Renal cortex interstitium (tissue), 11 donors: ENCODE data around the gene CYP8B1. TPM values are rescaled to one million over a fixed set of nuclear protein-coding genes. Genes with fewer than 3 reads are reported as not detected.
A peak's percentile ranks its signal among the peaks of the same experiment; 100 is the strongest.

Experiments
- DNase-seq, 11 donors: peaks; one replicate each; pipeline ENCODE4 v3.0.0-alpha.2; 2013; ENCODE audit warnings: low read depth in 9 of 11, low spot score in 4 of 11; ENCODE audit errors: extremely low read depth in 1 of 11
- polyA plus RNA-seq, 3 donors: library from polyadenylated mRNA; unstranded; fragments of 120-200 nt; gene quantifications; one replicate each; pipeline ENCODE4 v1.2.1, GENCODE V29; 2013; ENCODE audit not compliant: insufficient read length in 3 of 3

The CYP8B1 gene
- polyA plus RNA-seq, 3 donors: 0.95 to 1.4 (median 1.3) TPM

DNA sequence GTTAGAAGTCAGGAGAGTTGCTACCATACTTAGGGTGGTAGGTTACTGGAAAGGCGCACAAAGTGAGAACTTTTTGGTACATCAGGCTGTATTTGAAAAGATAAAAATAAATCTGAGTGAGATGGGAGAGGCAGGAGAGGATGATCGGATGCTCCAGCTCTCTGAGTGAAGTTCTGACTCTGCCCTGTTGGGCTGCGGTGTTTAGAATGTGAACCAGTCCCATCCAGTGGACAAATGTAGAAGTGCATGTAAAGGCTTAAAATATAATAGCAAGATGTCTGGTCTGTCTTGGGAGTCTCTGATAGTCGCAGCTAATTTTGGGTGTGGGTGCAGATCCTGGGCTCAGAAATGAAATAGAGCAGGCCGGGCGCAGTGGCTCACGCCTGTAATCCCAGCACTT is 36.1 kb downstream of the CYP8B1 start:
- peak in 5 of 11 donors; percentile 44 to 66 (median 62) for DNase-seq

DNA sequence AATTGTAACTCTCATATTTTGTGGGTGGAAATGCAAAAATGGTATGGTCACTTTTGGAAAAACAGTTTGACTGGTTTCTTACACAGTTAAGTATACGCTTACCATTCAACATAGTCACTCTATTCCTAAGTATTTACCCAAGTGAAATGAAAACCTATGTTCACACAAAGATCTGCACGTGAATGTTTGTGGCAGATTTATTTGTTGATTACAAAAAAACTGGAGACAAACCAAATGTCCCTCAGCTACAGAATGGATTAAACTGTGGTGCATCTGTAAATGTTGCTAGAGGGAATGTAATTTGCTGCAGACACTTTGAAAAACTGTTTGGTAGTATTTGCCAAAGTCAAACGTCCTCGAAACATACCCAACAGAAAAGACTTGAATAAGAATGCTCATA is 37.1 kb downstream of the CYP8B1 start:
- no peak for DNase-seq

DNA sequence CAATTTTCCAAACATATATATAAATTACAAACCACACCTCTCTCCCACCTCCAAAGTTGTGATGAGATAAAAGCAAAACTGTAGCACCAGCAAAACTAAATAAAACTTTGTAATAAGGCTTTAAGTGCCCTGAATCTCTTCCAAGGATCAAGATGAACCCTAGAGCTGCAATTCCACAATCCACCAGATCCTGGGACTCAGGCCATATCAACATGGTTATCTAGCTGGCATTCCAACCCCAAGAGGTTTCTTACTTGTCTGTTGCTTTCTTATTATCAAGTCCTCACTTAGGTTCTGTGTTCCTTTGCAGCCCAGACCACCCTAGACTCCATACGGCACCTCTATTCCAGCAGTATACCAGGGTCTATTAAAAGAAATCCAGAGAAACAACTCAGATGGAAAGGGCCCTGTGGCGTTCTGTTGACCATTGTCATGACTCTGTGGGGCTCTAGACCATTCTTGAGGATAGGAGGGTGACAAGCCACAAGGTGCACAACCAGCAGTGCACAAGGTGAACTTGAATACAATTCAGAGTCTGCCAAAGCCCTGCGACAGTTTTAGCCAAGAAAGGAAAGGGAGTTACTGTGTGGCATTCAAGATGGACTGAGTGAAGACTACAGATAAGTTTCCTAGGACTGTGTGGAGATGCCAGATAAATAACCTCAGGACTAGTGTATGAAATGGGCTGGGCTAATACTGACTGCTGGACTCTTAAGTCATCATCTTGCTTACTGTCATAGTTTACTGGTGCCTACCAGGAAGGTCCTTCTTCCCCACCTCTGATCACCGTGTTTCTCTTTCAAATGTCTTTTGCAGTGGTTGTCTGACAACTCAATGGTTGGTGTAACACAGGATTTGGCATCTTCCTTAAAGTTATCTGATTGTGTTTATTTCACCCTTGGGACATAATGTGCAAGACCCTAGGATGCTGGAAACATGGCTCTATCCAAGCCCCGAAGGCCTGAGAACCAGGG is 39.2 kb downstream of the CYP8B1 start:
- DNase-seq: no peak

DNA sequence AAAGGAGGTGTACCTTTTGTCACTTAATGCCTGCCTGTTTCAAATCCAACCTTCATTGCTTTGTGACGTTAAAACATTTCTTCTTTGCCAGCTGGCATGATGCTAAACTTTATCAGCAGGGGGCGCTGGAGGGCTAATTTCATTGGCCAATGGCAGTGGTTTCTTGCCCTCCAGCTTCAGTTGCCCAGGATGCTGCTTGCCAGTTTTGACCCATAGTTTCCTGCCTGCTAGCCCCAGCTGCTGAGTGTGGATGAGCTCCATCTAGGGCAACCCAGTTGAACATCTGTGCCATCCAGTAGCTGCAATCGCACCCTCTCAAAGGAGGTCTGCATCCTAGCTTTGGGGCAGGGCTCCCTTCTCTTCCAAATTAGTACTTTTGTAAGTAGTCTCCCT is 44.4 kb downstream of the CYP8B1 start:
- peak in 6 of 11 donors; percentile 44 to 74 (median 60) for DNase-seq

DNA sequence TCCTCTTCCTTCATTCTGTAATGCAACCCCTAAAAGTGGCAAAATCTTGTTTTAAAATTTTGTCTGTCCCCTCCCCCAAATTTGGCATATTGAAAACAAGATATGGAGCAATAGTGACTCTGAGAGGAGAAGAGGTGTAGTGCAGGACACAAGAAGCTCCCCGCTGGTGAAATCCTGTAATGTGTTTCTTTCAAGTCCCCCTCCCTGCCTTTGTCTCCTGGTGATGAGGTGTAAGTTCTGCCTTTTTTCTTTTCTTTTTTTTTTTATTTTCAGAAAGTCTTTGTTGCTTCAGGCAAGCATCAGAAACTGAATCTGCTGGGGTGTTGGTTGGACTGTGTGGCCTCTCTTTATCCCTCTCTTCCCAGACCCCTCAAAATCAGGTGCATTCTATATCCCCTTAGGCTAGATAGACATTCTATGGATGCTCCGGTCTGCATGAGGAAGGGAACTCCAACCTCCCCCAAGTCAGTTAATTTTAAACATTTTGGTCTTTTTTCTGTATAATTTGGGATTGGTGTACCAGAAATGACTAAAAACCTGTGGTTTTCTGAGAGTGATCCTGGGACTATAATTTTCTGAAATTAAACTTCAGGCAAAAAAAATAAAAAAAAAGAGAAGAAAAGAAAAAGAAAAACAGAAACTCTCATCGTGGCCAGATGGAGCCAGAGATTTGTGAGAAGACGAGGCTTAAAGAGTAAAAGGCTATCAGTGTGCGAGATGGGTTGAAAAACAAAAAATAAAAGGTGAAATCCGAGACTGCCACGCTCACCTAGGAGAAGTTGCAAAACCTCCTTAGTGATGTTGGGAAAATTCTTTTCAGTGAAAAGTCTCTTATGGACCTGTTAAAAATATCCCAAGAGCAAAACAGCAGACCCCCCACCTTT is 45.0 kb downstream of the CYP8B1 start:
- no peak for DNase-seq

DNA sequence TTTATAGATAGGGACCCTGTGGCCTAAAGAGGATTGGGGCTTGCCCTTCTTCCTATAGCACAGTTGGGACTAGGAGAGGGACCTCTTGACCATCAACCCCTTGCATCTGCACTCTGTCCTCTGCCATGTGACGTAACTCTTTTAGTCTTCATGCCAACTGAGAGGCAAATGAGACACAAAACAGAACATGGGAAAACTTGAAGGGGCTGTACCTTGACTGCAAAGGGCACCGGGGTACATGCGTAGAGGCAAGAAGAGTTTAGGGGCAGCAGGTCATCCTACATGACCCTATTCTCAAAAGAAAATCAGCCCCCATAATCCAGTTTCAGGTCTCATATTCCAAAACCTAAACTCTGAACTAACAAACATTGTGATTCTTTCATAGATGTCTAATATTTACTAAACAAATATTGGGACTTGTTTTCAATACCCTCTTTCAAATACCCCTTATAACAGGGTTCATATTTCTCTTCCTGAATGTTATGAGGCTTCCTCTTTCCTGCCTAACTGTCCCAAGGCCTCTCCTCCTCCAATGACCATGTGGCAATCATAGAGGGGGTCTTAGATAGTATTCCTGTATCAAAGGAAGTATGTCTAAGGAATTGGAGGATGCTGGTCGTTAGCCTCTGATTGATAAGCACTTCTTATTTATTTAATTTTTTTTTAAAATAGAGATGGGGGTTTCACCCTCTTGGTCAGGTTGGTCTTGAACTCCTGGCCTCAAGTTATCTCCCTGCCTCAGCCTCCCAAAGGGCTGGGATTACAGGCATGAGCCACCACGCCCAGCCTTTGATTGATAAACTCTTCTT is 45.8 kb downstream of the CYP8B1 start:
- no peak for DNase-seq

DNA sequence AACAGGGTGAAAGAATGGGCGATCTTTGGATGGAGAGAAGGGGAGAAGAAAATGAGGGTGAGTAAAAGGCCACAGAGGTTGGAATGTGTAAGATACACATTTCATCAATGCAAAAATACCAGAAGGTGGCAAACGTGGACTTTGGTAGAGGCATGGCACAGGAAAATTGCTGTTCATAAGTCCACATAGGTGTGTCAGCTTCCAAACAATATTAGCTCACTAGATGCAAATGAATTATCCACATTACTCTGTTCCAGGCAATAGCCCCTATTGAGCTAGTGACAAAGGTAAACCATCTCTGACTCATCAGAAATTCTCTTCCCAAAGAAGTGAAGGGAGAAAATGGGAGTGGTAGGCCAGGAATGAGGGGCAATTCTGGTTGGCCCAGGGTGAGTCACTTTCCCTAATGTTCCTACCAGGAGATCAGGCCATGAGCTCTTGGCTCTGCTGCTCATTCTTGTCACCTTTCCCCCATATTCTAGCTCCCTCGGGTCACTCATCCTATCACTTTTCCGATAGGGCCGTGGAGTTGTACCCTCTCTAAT is 46.5 kb downstream of the CYP8B1 start:
- no peak for DNase-seq

DNA sequence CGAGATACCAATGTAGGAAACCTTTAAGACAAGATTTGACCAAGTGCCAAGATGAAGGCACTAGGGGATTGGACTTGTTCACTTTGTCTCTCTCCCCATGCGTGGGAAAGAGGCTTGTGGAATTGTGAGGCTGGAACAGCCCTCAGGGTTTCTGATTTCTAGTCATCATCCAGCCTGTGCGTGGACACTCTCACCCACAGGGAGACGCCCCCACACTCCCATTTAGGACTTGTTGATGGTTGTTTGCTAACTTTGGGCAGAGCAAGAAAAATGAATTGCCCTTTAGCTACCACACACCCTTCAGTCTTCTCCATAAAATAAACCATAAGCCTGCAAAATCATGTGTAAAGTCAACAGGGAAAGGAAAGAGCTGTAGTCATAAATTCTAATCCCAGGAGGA is 48.0 kb downstream of the CYP8B1 start:
- no peak for DNase-seq

DNA sequence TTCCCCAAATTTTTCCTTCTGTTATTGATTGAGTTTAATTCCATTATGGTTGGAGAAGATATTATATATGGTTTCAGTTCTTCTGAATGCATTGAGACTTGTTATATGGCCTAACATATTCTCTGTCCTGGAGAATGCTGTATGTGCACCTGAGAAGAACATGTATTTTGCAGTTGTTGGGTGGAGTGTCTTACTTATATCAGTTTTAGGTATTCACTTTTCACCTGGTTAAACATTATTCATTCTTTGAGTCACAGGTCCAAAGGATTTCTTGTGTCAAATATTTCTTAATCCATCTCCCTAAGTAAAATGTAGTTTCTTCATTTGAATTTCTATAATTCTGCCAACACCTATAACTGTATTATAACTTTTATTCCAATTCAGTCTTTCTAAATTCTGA is 48.7 kb downstream of the CYP8B1 start:
- DNase-seq: no peak

DNA sequence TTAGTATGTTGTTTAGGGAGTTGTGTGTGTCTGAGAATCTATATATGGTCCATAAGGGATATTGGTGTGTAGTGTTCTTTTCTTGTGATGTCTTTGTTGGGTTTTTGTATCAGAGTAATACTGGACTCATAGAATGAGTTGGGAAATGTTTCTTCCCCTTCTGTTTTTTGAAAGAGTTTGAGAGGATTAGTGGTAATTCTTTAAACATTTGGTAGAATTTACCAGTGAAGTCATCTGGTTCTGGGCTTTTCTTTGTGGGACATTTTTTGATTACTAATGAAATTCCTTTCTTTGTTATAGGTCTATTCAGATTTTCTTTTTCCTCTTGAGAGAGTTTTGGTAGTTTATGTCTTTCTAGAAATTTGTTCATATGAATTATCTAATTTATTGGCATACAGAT is 49.5 kb downstream of the CYP8B1 start:
- no peak for DNase-seq

DNA sequence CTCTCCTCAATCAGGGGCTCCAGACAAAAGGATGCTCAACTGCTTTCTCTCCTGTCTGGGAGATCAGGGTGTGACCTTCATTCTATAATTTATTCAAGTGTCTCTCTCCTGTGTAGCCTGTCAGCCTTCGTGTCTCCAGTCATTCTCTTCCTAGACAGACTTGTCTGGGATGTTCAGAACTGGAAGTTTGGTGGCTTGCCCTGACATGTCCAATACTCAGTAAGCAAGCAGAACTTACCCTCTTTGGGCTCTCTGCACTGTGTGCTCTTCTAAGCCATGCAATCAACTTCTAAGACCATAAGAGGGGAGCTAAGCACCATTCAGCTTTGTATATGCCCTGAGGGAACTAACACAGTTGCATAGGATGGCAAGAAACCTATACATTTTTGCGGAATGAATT is 52.3 kb downstream of the CYP8B1 start:
- DNase-seq: no peak

DNA sequence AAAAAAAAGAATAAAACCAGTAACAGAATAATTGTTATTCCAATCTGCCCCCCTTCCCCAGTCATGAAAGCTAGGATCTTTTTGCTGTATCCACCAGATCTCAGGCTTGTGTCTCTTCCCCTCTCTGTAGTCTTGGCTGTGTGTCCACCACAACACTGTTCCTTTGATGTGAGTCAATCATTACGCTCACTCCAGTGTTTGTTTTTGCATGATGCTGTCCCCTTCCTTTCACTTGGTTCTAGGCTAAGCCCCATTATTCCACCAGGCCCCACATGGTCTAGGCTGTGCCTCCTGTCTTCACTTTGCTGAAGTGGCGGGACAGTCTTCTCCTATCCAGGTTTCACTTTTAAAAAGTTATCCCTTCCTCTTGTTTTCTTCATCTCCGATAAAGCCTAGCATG is 52.9 kb downstream of the CYP8B1 start:
- no peak for DNase-seq

Other genes with a start within 250 kb of the CYP8B1 start
- gene ZBTB47, start 222.2 kb downstream of the CYP8B1 start, polyA plus RNA-seq: 10 to 100 TPM; 12.5 to 18.4 (median 14.9) TPM
- gene KLHL40, start 190.3 kb downstream of the CYP8B1 start, polyA plus RNA-seq: under 1 TPM in 1 of 3 donors, not detected in 2; 0.06 TPM
- under 1 TPM; 0.54 to 0.66 (median 0.61) TPM for gene HHATL, start 173.1 kb downstream of the CYP8B1 start, polyA plus RNA-seq
- gene CCDC13, start 102.6 kb downstream of the CYP8B1 start, polyA plus RNA-seq: 1 to 10 TPM; 1.8 to 3.5 (median 2.0) TPM
- 100 to 1,000 TPM; 145 to 159 (median 150) TPM for gene HIGD1A, start 71.4 kb downstream of the CYP8B1 start, polyA plus RNA-seq
- gene ACKR2, start 66.4 kb downstream of the CYP8B1 start, polyA plus RNA-seq: 1 to 10 TPM; 2.0 to 3.0 (median 2.2) TPM
- 10 to 100 TPM; 24.3 to 46.3 (median 27.9) TPM for gene ZNF662, start 30.3 kb upstream of the CYP8B1 start, polyA plus RNA-seq
- gene GASK1A, start 103.4 kb upstream of the CYP8B1 start, polyA plus RNA-seq: 1 to 10 TPM; 2.7 to 5.6 (median 4.1) TPM
- 10 to 100 TPM; 17.5 to 23.6 (median 20.6) TPM for gene POMGNT2, start 230.2 kb upstream of the CYP8B1 start, polyA plus RNA-seq